Uterus (tissue), 4 donors: ENCODE measurements around the gene SPATA16. TPM values are rescaled to one million over a fixed set of nuclear protein-coding genes. Genes with fewer than 3 reads are reported as not detected.
"Not testable (repeated sequence)": the region's sequence is repeated elsewhere in the genome, so short reads cannot be mapped to it uniquely, and the experiment has no call there.

Experiments used
- DNase-seq, 2 donors: peaks; one replicate each; pipeline ENCODE4 v3.0.0-alpha.2; 2019 to 2020
- H3K27ac ChIP-seq, 2 donors: fragments of 200-600 bp; sonication (generic); 1 replicate in 1 of 2; 2 replicates in 1 of 2; pipeline ENCODE4 v1.5.1; 2016 to 2018
- H3K27me3 ChIP-seq, 2 donors: fragments of 200-600 bp; sonication (generic); one replicate each; pipeline ENCODE4 v1.5.1; 2018 to 2019; ENCODE audit warnings: control low read depth in 1 of 2
- H3K36me3 ChIP-seq, 2 donors: fragments of 200-600 bp; sonication (generic); one replicate each; pipeline ENCODE4 v1.5.1; 2019; ENCODE audit warnings: control low read depth in 1 of 2
- H3K4me1 ChIP-seq, 2 donors: fragments of 200-600 bp; sonication (generic); one replicate each; pipeline ENCODE4 v1.5.1; 2018 to 2019; ENCODE audit warnings: control low read depth in 1 of 2
- H3K4me3 ChIP-seq, 2 donors: fragments of 200-600 bp; sonication (generic); 1 replicate in 1 of 2; 2 replicates in 1 of 2; pipeline ENCODE4 v1.5.1; 2018 to 2019; ENCODE audit warnings: mild to moderate bottlenecking in 1 of 2
- H3K9me3 ChIP-seq, 2 donors: fragments of 200-600 bp; sonication (generic); one replicate each; pipeline ENCODE4 v1.5.1; 2019; ENCODE audit warnings: control low read depth in 1 of 2
- POLR2A ChIP-seq, 2 donors: fragments of 450-650 bp; IDR thresholded peaks; one replicate each; pipeline ENCODE4 v1.6.1; 2016; ENCODE audit warnings: antibody characterized with exemption in 2 of 2, mild to moderate bottlenecking in 1 of 2, moderate library complexity in 1 of 2
- intact Hi-C: fragments of 100-400 bp; cut with DNase I; formaldehyde crosslinking; loops from one replicate; pipeline ENCODE4 v1.15.1; 2023; ENCODE audit warnings: low total_unique reads
- total RNA-seq, 4 donors: library from RNA; depleted of rRNA in 3 of 4; stranded (reverse); fragments of >200 nt in 3 of 4; gene quantifications; one replicate each; pipeline versions ENCODE4 v1.1.0 to v1.2.4, GENCODE V29; 2014 to 2023
- TF ChIP-seq, protein P1 (sequence below), 4 experiments: fragments of 200-600 bp in 2 of 4; fragments of 450-650 bp in 2 of 4; sonication (generic) in 2 of 4; IDR thresholded peaks; one replicate each; pipeline ENCODE4 v1.5.1; 2016 to 2019; ENCODE audit warnings: antibody characterized with exemption in 4 of 4, mild to moderate bottlenecking in 2 of 4, moderate library complexity in 1 of 4
- donor health status: DM: yes; HTN: yes; CAD: no.

SPATA16 gene
- total RNA-seq, 4 donors from 2014 or later, result not detected

DNA sequence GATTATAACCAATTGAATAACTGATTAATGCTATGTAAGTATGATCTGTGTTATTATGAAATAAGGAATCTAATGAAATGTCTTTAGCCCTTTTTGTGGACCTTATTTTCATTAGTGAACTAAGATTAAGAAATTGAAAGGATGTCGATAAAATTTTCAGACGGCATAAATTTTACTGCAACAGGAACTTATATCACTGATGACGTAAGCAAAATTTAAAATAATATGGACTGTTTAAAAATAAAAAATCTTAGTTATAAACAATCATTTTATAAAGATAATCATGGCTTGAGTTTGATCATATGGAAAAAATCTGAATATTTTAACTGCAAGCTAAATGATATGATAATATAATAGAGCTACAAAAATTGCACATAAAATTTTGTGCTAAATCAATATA lies 112.7 kb downstream of the SPATA16 start:
- no peaks in the 10 kb centered on the region for H3K27me3 ChIP-seq

DNA sequence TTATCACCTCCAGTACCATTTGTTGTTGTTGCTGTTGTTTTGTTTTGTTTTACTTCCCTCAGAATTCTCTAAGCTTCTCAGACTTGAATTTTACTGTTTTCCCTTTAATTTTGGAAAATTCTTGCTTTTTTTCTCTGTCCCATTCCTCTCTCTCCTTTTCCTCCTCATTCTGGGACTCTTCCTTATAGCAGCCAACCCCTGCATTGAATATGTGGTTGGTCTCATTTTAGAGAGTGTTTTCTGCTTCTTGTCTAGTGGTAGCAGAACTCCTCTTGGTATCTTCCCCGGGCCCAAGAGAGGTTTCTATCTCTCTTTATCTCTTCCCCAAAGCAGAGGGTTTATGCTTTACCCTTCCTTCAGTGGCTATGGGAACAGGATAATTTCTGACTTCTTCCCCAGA lies 113.6 kb downstream of the SPATA16 start:
- DNase-seq, result no peak
- H3K27ac ChIP-seq, result no peak overlapping the region
- H3K36me3 ChIP-seq, result no peaks in the 10 kb centered on the region
- H3K4me3 ChIP-seq, result no peak overlapping the region
- no peaks in the 10 kb centered on the region for H3K4me1 ChIP-seq
- intact Hi-C loops, result no loop called here
- no peaks in the 10 kb centered on the region for H3K9me3 ChIP-seq
- no peaks in the 10 kb centered on the region for H3K27me3 ChIP-seq
- no peak for TF ChIP-seq POLR2A (IDR thresholded peaks at IDR 0.05)
- TF ChIP-seq, protein P1, sequence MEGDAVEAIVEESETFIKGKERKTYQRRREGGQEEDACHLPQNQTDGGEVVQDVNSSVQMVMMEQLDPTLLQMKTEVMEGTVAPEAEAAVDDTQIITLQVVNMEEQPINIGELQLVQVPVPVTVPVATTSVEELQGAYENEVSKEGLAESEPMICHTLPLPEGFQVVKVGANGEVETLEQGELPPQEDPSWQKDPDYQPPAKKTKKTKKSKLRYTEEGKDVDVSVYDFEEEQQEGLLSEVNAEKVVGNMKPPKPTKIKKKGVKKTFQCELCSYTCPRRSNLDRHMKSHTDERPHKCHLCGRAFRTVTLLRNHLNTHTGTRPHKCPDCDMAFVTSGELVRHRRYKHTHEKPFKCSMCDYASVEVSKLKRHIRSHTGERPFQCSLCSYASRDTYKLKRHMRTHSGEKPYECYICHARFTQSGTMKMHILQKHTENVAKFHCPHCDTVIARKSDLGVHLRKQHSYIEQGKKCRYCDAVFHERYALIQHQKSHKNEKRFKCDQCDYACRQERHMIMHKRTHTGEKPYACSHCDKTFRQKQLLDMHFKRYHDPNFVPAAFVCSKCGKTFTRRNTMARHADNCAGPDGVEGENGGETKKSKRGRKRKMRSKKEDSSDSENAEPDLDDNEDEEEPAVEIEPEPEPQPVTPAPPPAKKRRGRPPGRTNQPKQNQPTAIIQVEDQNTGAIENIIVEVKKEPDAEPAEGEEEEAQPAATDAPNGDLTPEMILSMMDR (IDR thresholded peaks at IDR 0.05), result no peak

More for the DNA sequence above, 112.7 kb downstream of the SPATA16 start:
- Histone ChIP-seq H3K4me3 (no peak overlapping the region), H3K4me1 (no peaks in the 10 kb centered on the region), H3K27ac (no peak overlapping the region), H3K9me3 (no peaks in the 10 kb centered on the region), H3K36me3 (no peaks in the 10 kb centered on the region)
- TF ChIP-seq, protein P1 (IDR thresholded peaks at IDR 0.05), result no peak
- TF ChIP-seq POLR2A (IDR thresholded peaks at IDR 0.05), result no peak
- intact Hi-C loops, result no loop called here
- no peak for DNase-seq

DNA sequence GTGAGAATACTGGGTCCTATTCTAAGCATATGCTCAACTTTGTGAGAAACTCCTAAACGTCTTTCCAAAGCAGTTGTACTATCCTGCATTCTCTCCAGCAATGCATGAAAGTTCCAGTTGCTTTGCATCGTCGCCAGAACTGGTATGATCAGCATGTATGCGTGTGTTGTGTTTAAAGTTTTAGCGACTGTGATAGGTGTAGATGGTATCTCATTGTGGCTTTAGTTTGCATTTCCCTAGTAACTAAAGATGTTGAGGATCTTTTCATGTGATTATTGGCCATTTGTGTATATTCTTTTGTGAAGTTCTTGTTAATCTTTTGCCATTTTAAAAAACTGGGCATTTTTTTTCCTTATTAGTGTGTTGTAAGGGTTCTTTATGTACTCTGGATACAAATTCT lies 115.1 kb downstream of the SPATA16 start:
- H3K36me3 ChIP-seq, result no peaks in the 10 kb centered on the region
- intact Hi-C loops, result no loop called here
- no peaks in the 10 kb centered on the region for H3K27me3 ChIP-seq
- TF ChIP-seq, protein P1 (IDR thresholded peaks at IDR 0.05), result no peak
- no peak for DNase-seq
- no peaks in the 10 kb centered on the region for H3K4me1 ChIP-seq
- H3K4me3 ChIP-seq, result no peak overlapping the region
- no peak overlapping the region for H3K27ac ChIP-seq
- H3K9me3 ChIP-seq, result no peaks in the 10 kb centered on the region

DNA sequence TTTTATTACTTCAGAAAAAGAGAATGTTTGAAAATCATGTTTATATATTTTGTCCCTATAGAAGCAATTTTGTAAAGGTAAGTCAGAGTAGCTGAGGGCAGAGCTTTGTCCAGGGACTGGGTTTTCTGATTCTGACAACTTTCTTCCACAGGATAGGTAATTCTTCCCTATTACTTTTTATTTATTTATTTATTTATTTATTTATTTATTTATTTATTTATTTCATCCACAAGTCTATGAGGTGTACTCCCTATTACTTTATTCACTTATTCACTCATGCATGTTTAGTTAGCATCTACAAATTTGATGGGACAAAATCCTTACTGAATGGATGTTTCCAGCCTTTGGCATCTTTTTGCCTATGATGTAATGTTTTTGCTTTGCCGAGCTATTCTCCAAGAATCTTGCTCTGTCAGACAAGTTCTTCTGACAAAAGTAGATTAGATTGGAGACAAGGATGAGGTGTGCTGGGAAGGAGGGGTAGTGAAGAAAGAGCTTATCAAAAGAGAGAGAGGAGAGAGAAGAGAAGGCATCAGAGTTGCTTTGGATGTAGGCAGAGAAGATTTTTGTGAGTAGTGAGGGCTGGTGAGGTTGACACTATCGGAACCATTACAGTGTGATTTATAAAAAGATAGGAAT lies 119.4 kb downstream of the SPATA16 start:
- intact Hi-C loops, result no loop called here
- no peaks in the 10 kb centered on the region for H3K36me3 ChIP-seq
- H3K27me3 ChIP-seq, result no peaks in the 10 kb centered on the region
- no peaks in the 10 kb centered on the region for H3K4me1 ChIP-seq
- no peak overlapping the region for H3K27ac ChIP-seq
- no peak for DNase-seq
- no peak overlapping the region for H3K4me3 ChIP-seq
- no peak for TF ChIP-seq POLR2A (IDR thresholded peaks at IDR 0.05)
- TF ChIP-seq, protein P1 (IDR thresholded peaks at IDR 0.05), result no peak
- no peaks in the 10 kb centered on the region for H3K9me3 ChIP-seq

DNA sequence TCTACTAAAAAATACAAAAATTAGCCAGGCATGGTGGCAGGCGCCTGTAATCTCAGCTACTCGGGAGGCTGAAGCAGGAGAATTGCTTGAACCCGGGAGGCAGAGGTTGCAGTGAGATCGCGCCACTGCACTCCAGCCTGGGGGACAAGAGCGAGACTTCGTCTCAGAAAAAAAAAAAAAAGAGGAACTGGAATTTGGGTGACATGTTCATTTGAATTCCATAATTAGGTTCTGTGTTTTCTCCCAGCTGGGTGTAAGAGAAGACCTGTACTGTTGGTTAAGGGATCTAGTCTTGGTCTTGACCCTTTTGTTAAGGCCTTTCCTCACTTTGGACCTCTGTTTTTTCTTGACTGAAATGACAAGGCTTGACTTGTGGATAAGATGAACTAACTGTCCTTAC lies 120.9 kb downstream of the SPATA16 start:
- H3K27ac ChIP-seq, H3K27me3 ChIP-seq, intact Hi-C loops, H3K36me3 ChIP-seq, H3K4me3 ChIP-seq, H3K4me1 ChIP-seq, H3K9me3 ChIP-seq, DNase-seq: not testable (repeated sequence)

DNA sequence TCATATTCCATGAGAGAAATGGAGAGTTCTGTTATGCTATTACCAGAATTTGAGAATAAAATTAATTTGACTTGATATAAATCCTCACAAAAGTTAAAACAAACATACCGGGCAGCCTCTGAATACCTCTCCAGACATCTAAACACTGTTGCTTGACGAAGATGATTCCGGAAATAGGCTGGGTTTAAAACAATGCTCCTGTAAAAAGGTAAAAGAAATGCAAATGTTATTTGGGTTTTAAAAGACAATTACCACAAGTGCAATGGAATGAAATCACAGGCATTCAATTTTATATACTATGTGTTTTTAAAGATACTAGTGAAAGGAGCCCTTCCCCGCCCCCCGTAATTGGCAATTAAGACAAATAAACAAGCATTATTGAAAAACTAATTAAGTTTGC lies 121.7 kb downstream of the SPATA16 start:
- H3K4me3 ChIP-seq, result no peak overlapping the region
- H3K9me3 ChIP-seq, result no peaks in the 10 kb centered on the region
- H3K4me1 ChIP-seq, result no peaks in the 10 kb centered on the region
- no peak overlapping the region for H3K27ac ChIP-seq
- intact Hi-C loops, result no loop called here
- TF ChIP-seq, protein P1 (IDR thresholded peaks at IDR 0.05), result no peak
- H3K27me3 ChIP-seq, result no peaks in the 10 kb centered on the region
- H3K36me3 ChIP-seq, result no peaks in the 10 kb centered on the region
- no peak for DNase-seq
